HepG2 (cell line): Measurements from ENCODE around the gene VAMP5. TPM values are rescaled to one million over a fixed set of nuclear protein-coding genes. Genes with fewer than 3 reads are reported as not detected.

Source experiments
- GZF1 ChIP-seq: sonication (generic); formaldehyde crosslinking; IDR thresholded peaks from 2 replicates; pipeline ENCODE4 v1.5.1; 2020; ENCODE audit warnings: mild to moderate bottlenecking, missing genetic modification reagents
- NFE2L2 ChIP-seq: fragments of 150-350 bp; IDR thresholded peaks from 2 replicates; pipeline ENCODE4 v1.6.1; 2014; ENCODE audit warnings: low read length
- SRY ChIP-seq: sonication (generic); formaldehyde crosslinking; IDR thresholded peaks from 2 replicates; pipeline ENCODE4 v1.8.0; 2022; ENCODE audit warnings: mild to moderate bottlenecking, missing genetic modification reagents
- ZNF446 ChIP-seq: sonication (generic); formaldehyde crosslinking; IDR thresholded peaks from 2 replicates; pipeline ENCODE4 v1.5.0; 2020; ENCODE audit warnings: mild to moderate bottlenecking, missing genetic modification reagents
- ZNF749 ChIP-seq: sonication (generic); formaldehyde crosslinking; IDR thresholded peaks from 2 replicates; pipeline ENCODE4 v1.8.0; 2022; ENCODE audit warnings: mild to moderate bottlenecking, missing genetic modification reagents, moderate library complexity, borderline replicate concordance
- polyA plus RNA-seq, 8 experiments: library from polyadenylated mRNA; depleted of rRNA in 3 of 8; stranded (reverse) in 7 of 8; unstranded in 1 of 8; fragments of >200 nt; fragmentation: Illumina TruSeq in 4 of 8; extraction: Trizol in 4 of 8; gene quantifications; 2 replicates each; pipeline versions ENCODE4 v1.2.1 to v1.2.3, GENCODE V29; 2011 to 2016; ENCODE audit warnings: low read depth in 4 of 8, missing spikeins in 1 of 8, mixed read lengths in 1 of 8; ENCODE audit not compliant: insufficient read depth in 1 of 8
- total RNA-seq, 5 experiments: library from RNA; depleted of rRNA; stranded (reverse); fragments of >200 nt; fragmentation: Illumina TruSeq; extraction: Trizol; gene quantifications; 2 replicates each; pipeline ENCODE4 v1.2.3, GENCODE V29; 2016; ENCODE audit warnings: low read depth in 1 of 5
- TF ChIP-seq, protein P1 (sequence below): sonication (generic); formaldehyde crosslinking; IDR thresholded peaks from 2 replicates; pipeline ENCODE4 v1.4.0; 2020; ENCODE audit warnings: mild to moderate bottlenecking, missing genetic modification reagents, borderline replicate concordance
- TF ChIP-seq, protein P2 (sequence below): conservative IDR thresholded peaks from 2 replicates; pipeline ENCODE4 v1.6.1; 2018; ENCODE audit warnings: missing genetic modification reagents
- TF ChIP-seq, protein P3 (sequence below): sonication (generic); formaldehyde crosslinking; IDR thresholded peaks from 2 replicates; pipeline ENCODE4 v1.4.0; 2020; ENCODE audit warnings: mild to moderate bottlenecking, low read depth, missing genetic modification reagents
- TF ChIP-seq, protein P4 (sequence below): IDR thresholded peaks from 2 replicates; pipeline ENCODE4 v1.6.1; 2016; ENCODE audit warnings: low read depth, missing genetic modification reagents, missing compliant biosample characterization
- TF ChIP-seq, protein P5 (sequence below): sonication (generic); formaldehyde crosslinking; IDR thresholded peaks from 2 replicates; pipeline ENCODE4 v1.5.0; 2020; ENCODE audit warnings: mild to moderate bottlenecking, missing genetic modification reagents

Gene VAMP5
- total and polyA plus RNA-seq, 2 of the 13 experiments (the other 11 are each of a cell fraction or from before 2014, with no cell fraction given): 7.2 to 56.7 TPM

DNA sequence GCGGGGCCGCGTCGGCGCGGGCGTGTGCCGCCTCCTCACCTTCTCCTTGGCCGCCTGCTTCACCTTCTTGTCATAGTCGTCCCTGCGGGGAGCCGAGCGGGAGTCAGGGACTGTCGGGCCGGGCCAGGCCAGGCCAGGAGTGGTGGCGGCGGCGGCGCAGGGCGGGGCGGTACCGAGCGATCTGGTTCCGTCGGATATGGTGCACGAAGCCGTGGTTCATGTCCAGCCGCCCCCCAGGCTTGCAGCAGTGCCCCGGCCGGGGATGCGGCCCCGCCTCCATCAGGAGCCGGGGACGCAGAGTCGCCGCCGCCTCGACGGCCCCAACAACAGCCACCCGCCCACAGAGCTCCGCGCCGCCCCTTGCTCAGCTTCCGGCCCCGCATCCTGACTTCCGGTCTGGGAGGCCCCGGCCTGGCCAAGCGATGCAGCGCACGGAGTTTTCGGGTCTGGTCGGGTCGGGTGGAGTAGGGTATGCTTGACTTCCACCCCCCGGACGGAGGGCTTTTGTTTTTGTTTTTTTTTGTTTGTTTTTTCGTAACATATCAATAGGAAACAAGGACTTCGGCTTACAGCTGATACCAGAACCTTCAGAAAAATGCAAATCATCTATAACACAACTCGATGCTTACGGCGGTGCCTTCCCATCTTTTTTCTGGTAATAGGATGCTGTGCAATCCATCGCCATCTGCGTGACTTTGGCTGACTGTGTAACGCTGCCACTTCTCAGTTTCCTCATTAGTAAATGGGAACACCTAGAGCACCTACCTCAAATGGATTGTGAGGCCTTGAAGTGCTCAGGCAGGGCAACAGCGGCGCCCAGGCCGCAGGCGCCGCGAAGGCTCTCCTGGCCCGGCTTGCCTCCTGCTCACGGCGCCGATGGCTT lies 27.7 kb downstream of the VAMP5 start, which contains the start of gene C2orf68 (continued):
- TF ChIP-seq, protein P1, sequence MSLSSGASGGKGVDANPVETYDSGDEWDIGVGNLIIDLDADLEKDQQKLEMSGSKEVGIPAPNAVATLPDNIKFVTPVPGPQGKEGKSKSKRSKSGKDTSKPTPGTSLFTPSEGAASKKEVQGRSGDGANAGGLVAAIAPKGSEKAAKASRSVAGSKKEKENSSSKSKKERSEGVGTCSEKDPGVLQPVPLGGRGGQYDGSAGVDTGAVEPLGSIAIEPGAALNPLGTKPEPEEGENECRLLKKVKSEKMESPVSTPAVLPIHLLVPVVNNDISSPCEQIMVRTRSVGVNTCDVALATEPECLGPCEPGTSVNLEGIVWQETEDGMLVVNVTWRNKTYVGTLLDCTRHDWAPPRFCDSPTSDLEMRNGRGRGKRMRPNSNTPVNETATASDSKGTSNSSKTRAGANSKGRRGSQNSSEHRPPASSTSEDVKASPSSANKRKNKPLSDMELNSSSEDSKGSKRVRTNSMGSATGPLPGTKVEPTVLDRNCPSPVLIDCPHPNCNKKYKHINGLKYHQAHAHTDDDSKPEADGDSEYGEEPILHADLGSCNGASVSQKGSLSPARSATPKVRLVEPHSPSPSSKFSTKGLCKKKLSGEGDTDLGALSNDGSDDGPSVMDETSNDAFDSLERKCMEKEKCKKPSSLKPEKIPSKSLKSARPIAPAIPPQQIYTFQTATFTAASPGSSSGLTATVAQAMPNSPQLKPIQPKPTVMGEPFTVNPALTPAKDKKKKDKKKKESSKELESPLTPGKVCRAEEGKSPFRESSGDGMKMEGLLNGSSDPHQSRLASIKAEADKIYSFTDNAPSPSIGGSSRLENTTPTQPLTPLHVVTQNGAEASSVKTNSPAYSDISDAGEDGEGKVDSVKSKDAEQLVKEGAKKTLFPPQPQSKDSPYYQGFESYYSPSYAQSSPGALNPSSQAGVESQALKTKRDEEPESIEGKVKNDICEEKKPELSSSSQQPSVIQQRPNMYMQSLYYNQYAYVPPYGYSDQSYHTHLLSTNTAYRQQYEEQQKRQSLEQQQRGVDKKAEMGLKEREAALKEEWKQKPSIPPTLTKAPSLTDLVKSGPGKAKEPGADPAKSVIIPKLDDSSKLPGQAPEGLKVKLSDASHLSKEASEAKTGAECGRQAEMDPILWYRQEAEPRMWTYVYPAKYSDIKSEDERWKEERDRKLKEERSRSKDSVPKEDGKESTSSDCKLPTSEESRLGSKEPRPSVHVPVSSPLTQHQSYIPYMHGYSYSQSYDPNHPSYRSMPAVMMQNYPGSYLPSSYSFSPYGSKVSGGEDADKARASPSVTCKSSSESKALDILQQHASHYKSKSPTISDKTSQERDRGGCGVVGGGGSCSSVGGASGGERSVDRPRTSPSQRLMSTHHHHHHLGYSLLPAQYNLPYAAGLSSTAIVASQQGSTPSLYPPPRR: peak; percentile 53; the same call in 1 of the 2 replicates
- TF ChIP-seq NFE2L2 (no peak), SRY (CRISPR knock-in tag) (peak; percentile 54), GZF1 (no peak; the same call in 1 of the 2 replicates), ZNF749 (CRISPR knock-in tag) (0 out of 2 replicates have a peak, but pooled peaks have one; percentile 23), ZNF446 (peak; percentile 81; the same call in 1 of the 2 replicates)
- TF ChIP-seq, protein P2, sequence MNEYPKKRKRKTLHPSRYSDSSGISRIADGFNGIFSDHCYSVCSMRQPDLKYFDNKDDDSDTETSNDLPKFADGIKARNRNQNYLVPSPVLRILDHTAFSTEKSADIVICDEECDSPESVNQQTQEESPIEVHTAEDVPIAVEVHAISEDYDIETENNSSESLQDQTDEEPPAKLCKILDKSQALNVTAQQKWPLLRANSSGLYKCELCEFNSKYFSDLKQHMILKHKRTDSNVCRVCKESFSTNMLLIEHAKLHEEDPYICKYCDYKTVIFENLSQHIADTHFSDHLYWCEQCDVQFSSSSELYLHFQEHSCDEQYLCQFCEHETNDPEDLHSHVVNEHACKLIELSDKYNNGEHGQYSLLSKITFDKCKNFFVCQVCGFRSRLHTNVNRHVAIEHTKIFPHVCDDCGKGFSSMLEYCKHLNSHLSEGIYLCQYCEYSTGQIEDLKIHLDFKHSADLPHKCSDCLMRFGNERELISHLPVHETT (CRISPR knock-in tag): peak; percentile 83; the same call in 1 of the 2 replicates
- TF ChIP-seq, protein P3, sequence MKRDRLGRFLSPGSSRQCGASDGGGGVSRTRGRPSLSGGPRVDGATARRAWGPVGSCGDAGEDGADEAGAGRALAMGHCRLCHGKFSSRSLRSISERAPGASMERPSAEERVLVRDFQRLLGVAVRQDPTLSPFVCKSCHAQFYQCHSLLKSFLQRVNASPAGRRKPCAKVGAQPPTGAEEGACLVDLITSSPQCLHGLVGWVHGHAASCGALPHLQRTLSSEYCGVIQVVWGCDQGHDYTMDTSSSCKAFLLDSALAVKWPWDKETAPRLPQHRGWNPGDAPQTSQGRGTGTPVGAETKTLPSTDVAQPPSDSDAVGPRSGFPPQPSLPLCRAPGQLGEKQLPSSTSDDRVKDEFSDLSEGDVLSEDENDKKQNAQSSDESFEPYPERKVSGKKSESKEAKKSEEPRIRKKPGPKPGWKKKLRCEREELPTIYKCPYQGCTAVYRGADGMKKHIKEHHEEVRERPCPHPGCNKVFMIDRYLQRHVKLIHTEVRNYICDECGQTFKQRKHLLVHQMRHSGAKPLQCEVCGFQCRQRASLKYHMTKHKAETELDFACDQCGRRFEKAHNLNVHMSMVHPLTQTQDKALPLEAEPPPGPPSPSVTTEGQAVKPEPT: peak; percentile 90
- TF ChIP-seq, protein P4, sequence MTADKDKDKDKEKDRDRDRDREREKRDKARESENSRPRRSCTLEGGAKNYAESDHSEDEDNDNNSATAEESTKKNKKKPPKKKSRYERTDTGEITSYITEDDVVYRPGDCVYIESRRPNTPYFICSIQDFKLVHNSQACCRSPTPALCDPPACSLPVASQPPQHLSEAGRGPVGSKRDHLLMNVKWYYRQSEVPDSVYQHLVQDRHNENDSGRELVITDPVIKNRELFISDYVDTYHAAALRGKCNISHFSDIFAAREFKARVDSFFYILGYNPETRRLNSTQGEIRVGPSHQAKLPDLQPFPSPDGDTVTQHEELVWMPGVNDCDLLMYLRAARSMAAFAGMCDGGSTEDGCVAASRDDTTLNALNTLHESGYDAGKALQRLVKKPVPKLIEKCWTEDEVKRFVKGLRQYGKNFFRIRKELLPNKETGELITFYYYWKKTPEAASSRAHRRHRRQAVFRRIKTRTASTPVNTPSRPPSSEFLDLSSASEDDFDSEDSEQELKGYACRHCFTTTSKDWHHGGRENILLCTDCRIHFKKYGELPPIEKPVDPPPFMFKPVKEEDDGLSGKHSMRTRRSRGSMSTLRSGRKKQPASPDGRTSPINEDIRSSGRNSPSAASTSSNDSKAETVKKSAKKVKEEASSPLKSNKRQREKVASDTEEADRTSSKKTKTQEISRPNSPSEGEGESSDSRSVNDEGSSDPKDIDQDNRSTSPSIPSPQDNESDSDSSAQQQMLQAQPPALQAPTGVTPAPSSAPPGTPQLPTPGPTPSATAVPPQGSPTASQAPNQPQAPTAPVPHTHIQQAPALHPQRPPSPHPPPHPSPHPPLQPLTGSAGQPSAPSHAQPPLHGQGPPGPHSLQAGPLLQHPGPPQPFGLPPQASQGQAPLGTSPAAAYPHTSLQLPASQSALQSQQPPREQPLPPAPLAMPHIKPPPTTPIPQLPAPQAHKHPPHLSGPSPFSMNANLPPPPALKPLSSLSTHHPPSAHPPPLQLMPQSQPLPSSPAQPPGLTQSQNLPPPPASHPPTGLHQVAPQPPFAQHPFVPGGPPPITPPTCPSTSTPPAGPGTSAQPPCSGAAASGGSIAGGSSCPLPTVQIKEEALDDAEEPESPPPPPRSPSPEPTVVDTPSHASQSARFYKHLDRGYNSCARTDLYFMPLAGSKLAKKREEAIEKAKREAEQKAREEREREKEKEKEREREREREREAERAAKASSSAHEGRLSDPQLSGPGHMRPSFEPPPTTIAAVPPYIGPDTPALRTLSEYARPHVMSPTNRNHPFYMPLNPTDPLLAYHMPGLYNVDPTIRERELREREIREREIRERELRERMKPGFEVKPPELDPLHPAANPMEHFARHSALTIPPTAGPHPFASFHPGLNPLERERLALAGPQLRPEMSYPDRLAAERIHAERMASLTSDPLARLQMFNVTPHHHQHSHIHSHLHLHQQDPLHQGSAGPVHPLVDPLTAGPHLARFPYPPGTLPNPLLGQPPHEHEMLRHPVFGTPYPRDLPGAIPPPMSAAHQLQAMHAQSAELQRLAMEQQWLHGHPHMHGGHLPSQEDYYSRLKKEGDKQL (CRISPR knock-in tag): peak; percentile 33
- TF ChIP-seq, protein P5, sequence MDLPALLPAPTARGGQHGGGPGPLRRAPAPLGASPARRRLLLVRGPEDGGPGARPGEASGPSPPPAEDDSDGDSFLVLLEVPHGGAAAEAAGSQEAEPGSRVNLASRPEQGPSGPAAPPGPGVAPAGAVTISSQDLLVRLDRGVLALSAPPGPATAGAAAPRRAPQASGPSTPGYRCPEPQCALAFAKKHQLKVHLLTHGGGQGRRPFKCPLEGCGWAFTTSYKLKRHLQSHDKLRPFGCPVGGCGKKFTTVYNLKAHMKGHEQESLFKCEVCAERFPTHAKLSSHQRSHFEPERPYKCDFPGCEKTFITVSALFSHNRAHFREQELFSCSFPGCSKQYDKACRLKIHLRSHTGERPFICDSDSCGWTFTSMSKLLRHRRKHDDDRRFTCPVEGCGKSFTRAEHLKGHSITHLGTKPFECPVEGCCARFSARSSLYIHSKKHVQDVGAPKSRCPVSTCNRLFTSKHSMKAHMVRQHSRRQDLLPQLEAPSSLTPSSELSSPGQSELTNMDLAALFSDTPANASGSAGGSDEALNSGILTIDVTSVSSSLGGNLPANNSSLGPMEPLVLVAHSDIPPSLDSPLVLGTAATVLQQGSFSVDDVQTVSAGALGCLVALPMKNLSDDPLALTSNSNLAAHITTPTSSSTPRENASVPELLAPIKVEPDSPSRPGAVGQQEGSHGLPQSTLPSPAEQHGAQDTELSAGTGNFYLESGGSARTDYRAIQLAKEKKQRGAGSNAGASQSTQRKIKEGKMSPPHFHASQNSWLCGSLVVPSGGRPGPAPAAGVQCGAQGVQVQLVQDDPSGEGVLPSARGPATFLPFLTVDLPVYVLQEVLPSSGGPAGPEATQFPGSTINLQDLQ (CRISPR knock-in tag): peak; percentile 91
